Panc1 (cell line): ENCODE data around the gene PIP5K1C. TPM values are rescaled to one million over a fixed set of nuclear protein-coding genes. Genes with fewer than 3 reads are reported as not detected.

Experiments used
- ATAC-seq: fragments of 200-7000 bp; cut with Tn5 transposase; 2 replicates; pipeline ENCODE4 v1.9.1; 2020; ENCODE audit warnings: mild to moderate bottlenecking, moderate library complexity
- BruUV-seq: library from RNA; stranded (reverse); fragments of 400-500 nt; replicated peaks from 2 replicates; lab custom pipeline; 2021; lab: Mats Ljungman, UMichigan
- CTCF ChIA-PET: fragments of 300-600 bp; sonication (Branson Sonifier 250); formaldehyde crosslinking; loops from one replicate; lab custom pipeline; 2022; ENCODE audit warnings: antibody characterized with exemption; lab: Charles Lee
- POLR2A ChIA-PET: fragments of 300-600 bp; sonication (Branson Sonifier 250); formaldehyde crosslinking; loops from one replicate; lab custom pipeline; 2022; ENCODE audit warnings: antibody characterized with exemption; lab: Charles Lee
- DNase-seq: peaks from one replicate; pipeline ENCODE4 v3.0.0-alpha.2; 2010; ENCODE audit warnings: low read depth, low spot score
- H3K27ac ChIP-seq: 2 replicates; pipeline ENCODE4 v1.5.1; 2011; ENCODE audit warnings: mild to moderate bottlenecking, low read length, inconsistent platforms
- H3K27me3 ChIP-seq: fragments of 200-500 bp; sonication (Bioruptor generic); 2 replicates; pipeline ENCODE4 v1.6.0; 2014; ENCODE audit warnings: low read length, inconsistent platforms; ENCODE audit not compliant: control insufficient read depth, insufficient read depth
- H3K36me3 ChIP-seq: fragments of 200-500 bp; sonication (Bioruptor generic); 2 replicates; pipeline ENCODE4 v1.5.1; 2014; ENCODE audit warnings: inconsistent platforms, mild to moderate bottlenecking, low read length, moderate library complexity; ENCODE audit not compliant: control insufficient read depth, insufficient read depth
- H3K4me1 ChIP-seq: 2 replicates; pipeline ENCODE4 v1.5.1; 2011; ENCODE audit warnings: inconsistent platforms, mild to moderate bottlenecking, low read length, moderate library complexity; ENCODE audit not compliant: control insufficient read depth, insufficient read depth
- H3K4me3 ChIP-seq, 2 experiments: 2 replicates each; pipeline ENCODE4 v1.5.1; 2011 to 2012; ENCODE audit warnings: low read depth in 2 of 2, low read length in 2 of 2, mild to moderate bottlenecking in 2 of 2, inconsistent platforms in 1 of 2, moderate library complexity in 1 of 2
- H3K9me3 ChIP-seq: fragments of 200-500 bp; sonication (Bioruptor generic); 2 replicates; pipeline ENCODE4 v1.5.1; 2014; ENCODE audit warnings: low read depth, mild to moderate bottlenecking, inconsistent platforms, low read length, moderate library complexity; ENCODE audit not compliant: control insufficient read depth, insufficient read depth
- CTCF ChIP-seq: fragments of 450-650 bp; IDR thresholded peaks from 2 replicates; pipeline ENCODE4 v1.5.1; 2017; ENCODE audit warnings: mild to moderate bottlenecking
- POLR2AphosphoS5 ChIP-seq: IDR thresholded peaks from 2 replicates; pipeline ENCODE4 v1.6.1; 2012; ENCODE audit warnings: mild to moderate bottlenecking, low read depth, low read length, moderate library complexity
- REST ChIP-seq, 2 experiments: IDR thresholded peaks; 2 replicates each; pipeline ENCODE4 v1.6.1; 2011 to 2012; ENCODE audit warnings: low read depth in 2 of 2, control low read depth in 1 of 2, low read length in 1 of 2, mild to moderate bottlenecking in 1 of 2, moderate library complexity in 1 of 2; ENCODE audit not compliant: insufficient read depth in 1 of 2
- SIN3A ChIP-seq: IDR thresholded peaks from 2 replicates; pipeline ENCODE4 v1.6.1; 2012; ENCODE audit warnings: low read depth, mild to moderate bottlenecking, low read length, moderate library complexity, borderline replicate concordance; ENCODE audit not compliant: insufficient read depth
- TCF7L2 ChIP-seq: IDR thresholded peaks from 2 replicates; pipeline ENCODE4 v1.6.1; 2011; ENCODE audit warnings: mild to moderate bottlenecking, low read depth, low read length, inconsistent platforms
- in situ Hi-C: cut with HindIII; loops from 2 replicates; pipeline ENCODE4 v1.10.0; 2016; ENCODE audit warnings: low sequenced_read_pairs, low pct_unique_long_range_greater_than_20kb
- intact Hi-C: fragments of 100-400 bp; cut with micrococcal nuclease; formaldehyde crosslinking; loops from one replicate; pipeline ENCODE4 v1.10.0; 2022; ENCODE audit not compliant: unreplicated experiment
- total RNA-seq: library from RNA; stranded (reverse); gene quantifications from one replicate; pipeline ENCODE4 v1.2.1, GENCODE V29; 2021; ENCODE audit not compliant: unreplicated experiment

Gene PIP5K1C
- total RNA-seq, 1 experiment from 2014 or later, result 30.6 TPM

- in situ Hi-C loops (no loop called here), intact Hi-C loops (no loop called here)
- ATAC-seq, result no peak
- Histone ChIP-seq H3K36me3 (no peaks in the 10 kb centered on the region), H3K27ac (no peak overlapping the region), H3K4me1 (no peaks in the 10 kb centered on the region), H3K4me3 (no peak overlapping the region), H3K9me3 (no peaks in the 10 kb centered on the region), H3K27me3 (no peaks in the 10 kb centered on the region)
- CTCF ChIA-PET, result no interaction called here
- BruUV-seq, result no TSS peak
- POLR2A ChIA-PET, result no interaction called here
- no peak for DNase-seq
- TF ChIP-seq POLR2AphosphoS5 (no peak), REST (IDR thresholded peaks at IDR 0.05; ENCODE audit: insufficient read depth in 1 of 2, low read depth in 2 of 2, low read length in 1 of 2) (no peak)
Measured at GRCh38 chr19:3660493-3661219, 39.6 kb downstream of the PIP5K1C start.

GRCh38 chr19:3659746-3660112 lies 40.5 kb downstream of the PIP5K1C start:
- H3K4me1 ChIP-seq, result no peaks in the 10 kb centered on the region
- ChIA-PET POLR2A (no interaction called here), CTCF (no interaction called here)
- DNase-seq, result no peak
- no peak overlapping the region for H3K27ac ChIP-seq
- no peak for ATAC-seq
- H3K4me3 ChIP-seq, result no peak overlapping the region
- in situ Hi-C loops, result no loop called here
- no TSS peak for BruUV-seq
- no peaks in the 10 kb centered on the region for H3K9me3 ChIP-seq
- TF ChIP-seq POLR2AphosphoS5, result no peak
- no peak for TF ChIP-seq SIN3A
- no peak for TF ChIP-seq TCF7L2
- no peak for TF ChIP-seq CTCF
- TF ChIP-seq REST (IDR thresholded peaks at IDR 0.05; ENCODE audit: insufficient read depth in 1 of 2, low read depth in 2 of 2, low read length in 1 of 2), result no peak
- no peaks in the 10 kb centered on the region for H3K27me3 ChIP-seq
- intact Hi-C loops, result no loop called here
- H3K36me3 ChIP-seq, result no peaks in the 10 kb centered on the region
